Measurements from ENCODE around the gene CACNA1A. TPM values are rescaled to one million over a fixed set of nuclear protein-coding genes. Genes with fewer than 3 reads are reported as not detected.
"Not testable (repeated sequence)": the region's sequence is repeated elsewhere in the genome, so short reads cannot be mapped to it uniquely, and the experiment has no call there.

CACNA1A gene
- total RNA-seq, 1 donor from 2014 or later: 0.42 TPM

DNA sequence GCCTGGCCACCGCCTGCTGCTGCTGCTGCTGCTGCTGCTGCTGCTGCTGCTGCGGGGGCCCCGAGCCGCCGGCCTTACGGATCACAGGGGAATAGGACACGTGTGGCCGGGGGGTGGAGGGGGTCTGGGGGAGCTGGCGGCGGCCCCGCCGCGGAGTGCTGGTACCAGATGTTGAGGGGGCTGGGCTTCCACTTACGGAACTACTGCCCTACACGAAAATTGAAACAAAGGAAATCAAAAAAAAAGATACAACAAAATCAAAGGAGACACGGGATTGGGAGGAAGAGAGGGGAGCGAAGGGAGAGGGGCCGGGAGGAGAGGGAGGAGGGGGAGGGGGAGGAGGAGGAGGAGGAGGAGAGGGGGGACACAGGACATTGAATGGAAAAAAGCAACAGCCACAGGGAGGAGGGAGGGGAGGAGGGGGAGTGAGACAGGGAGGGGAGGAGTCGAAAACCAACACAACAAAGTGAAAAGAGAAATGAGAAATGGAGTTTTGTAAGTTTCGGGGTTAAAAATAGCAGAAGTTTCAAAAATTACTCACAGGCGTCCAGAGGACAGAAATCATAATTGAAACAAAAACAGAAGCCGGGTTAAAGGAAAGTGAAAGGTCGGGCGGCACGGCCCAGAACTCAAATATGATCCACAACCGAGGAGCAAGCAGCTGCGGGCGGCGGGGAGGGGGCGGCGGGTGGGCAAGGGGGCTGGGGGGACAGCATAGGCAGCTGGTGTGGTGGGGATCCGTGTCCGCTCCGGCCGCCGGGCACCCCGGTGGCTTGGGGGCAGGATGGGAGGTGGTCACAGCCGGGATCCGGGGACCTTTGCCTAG is 298.2 kb downstream of the CACNA1A start:
- peaks cover 6% of the 10 kb centered on the region for H3K4me1 Mint-ChIP-seq (ENCODE audit: low read depth)
- no peaks in the 10 kb centered on the region for H3K9me3 Mint-ChIP-seq (ENCODE audit: low read depth)
- no peak for TF ChIP-seq CTCF (IDR thresholded peaks at IDR 0.05)
- peak overlapping the region; percentile 77 for H3K27ac Mint-ChIP-seq (ENCODE audit: unreplicated experiment)
- peak overlapping the region; percentile 52 for H3K4me3 Mint-ChIP-seq (ENCODE audit: unreplicated experiment)
- H3K36me3 Mint-ChIP-seq (ENCODE audit: low read depth): no peaks in the 10 kb centered on the region
- no peak for DNase-seq (ENCODE audit: low spot score)
- H3K27me3 Mint-ChIP-seq (ENCODE audit: low read depth): no peaks in the 10 kb centered on the region

DNA sequence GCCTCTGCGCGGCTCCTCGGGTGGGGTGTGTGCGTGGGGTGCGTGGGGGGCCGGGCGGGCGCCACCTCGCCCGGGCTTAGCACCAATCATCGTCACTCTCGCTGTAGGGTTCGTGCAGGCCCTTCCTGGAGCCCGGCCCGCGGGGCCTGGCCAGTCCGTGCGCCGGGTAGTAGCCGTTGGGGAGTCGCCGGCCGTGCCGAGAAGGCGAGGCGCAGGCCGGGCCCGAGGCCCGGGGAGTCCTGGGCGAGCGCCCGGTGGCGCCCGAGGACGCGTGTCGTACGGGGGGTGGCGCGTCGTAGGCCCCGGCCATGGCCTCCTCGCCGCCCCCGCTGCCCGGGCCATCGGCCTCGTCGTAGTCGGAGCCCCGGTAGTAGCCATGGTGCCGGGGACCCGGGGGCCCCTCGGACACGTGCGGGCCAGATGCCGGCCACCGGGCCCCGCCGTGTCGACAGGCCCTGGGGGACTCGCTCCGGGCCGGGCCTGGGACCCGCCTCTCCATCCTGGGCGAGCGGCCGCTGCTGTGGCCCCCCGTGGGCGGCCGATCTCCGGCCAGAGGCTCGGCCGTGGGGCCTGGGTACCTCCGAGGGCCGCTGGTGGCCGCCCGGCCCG is 298.9 kb downstream of the CACNA1A start:
- Mint-ChIP-seq H3K27me3 (ENCODE audit: low read depth) (no peaks in the 10 kb centered on the region), H3K27ac (ENCODE audit: unreplicated experiment) (peak overlapping the region; percentile 77), H3K9me3 (ENCODE audit: low read depth) (no peaks in the 10 kb centered on the region), H3K4me1 (ENCODE audit: low read depth) (peaks cover 6% of the 10 kb centered on the region), H3K4me3 (ENCODE audit: unreplicated experiment) (peak overlapping the region; percentile 52), H3K36me3 (ENCODE audit: low read depth) (no peaks in the 10 kb centered on the region)
- no peak for DNase-seq (ENCODE audit: low spot score)
- no peak for TF ChIP-seq CTCF (IDR thresholded peaks at IDR 0.05)

- peaks cover 6% of the 10 kb centered on the region for H3K4me1 Mint-ChIP-seq (ENCODE audit: low read depth)
- DNase-seq (ENCODE audit: low spot score): no peak
- no peak overlapping the region for H3K27ac Mint-ChIP-seq (ENCODE audit: unreplicated experiment)
- no peak for TF ChIP-seq CTCF (IDR thresholded peaks at IDR 0.05)
- H3K27me3 Mint-ChIP-seq (ENCODE audit: low read depth): no peaks in the 10 kb centered on the region
- H3K9me3 Mint-ChIP-seq (ENCODE audit: low read depth): no peaks in the 10 kb centered on the region
- no peaks in the 10 kb centered on the region for H3K36me3 Mint-ChIP-seq (ENCODE audit: low read depth)
- no peak overlapping the region for H3K4me3 Mint-ChIP-seq (ENCODE audit: unreplicated experiment)
Measured at GRCh38 chr19:13206587-13206986, 299.7 kb downstream of the CACNA1A start.

DNA sequence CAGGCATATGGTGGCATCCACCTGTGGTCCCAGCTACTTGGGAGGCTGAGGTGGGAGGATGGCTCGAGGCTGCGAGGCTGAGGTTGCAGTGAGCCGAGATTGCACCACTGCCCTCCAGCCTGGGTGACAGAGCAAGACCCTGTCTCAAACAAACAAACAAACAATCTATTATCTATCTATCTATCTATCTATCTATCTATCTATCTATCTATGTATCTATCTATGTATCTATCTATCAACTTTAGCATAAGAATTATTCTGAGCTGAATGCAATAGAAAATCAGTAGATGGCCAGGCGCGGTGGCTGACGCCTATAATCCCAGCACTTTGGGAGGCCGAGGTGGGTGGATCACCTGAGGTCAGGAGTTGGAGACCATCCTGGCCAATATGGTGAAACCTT is 304.2 kb downstream of the CACNA1A start:
- not testable (repeated sequence) for H3K27me3 Mint-ChIP-seq (ENCODE audit: low read depth); H3K9me3 Mint-ChIP-seq (ENCODE audit: low read depth); H3K36me3 Mint-ChIP-seq (ENCODE audit: low read depth); H3K4me3 Mint-ChIP-seq (ENCODE audit: unreplicated experiment); H3K4me1 Mint-ChIP-seq (ENCODE audit: low read depth); H3K27ac Mint-ChIP-seq (ENCODE audit: unreplicated experiment); DNase-seq (ENCODE audit: low spot score)

- Mint-ChIP-seq H3K27ac (ENCODE audit: unreplicated experiment) (no peak overlapping the region), H3K27me3 (ENCODE audit: low read depth) (no peaks in the 10 kb centered on the region), H3K4me1 (ENCODE audit: low read depth) (no peaks in the 10 kb centered on the region), H3K4me3 (ENCODE audit: unreplicated experiment) (no peak overlapping the region), H3K36me3 (ENCODE audit: low read depth) (no peaks in the 10 kb centered on the region), H3K9me3 (ENCODE audit: low read depth) (no peaks in the 10 kb centered on the region)
- DNase-seq (ENCODE audit: low spot score): no peak
- TF ChIP-seq CTCF (IDR thresholded peaks at IDR 0.05): no peak
Measured at GRCh38 chr19:13198634-13199033, 307.6 kb downstream of the CACNA1A start.

Data from chondrocyte (in vitro differentiated cells).